DMS53 (cell line): ENCODE results near the gene ZNF621.
A peak's percentile ranks its signal among the peaks of the same experiment; 100 is the strongest.
"Not testable (repeated sequence)": the region's sequence is repeated elsewhere in the genome, so short reads cannot be mapped to it uniquely, and the experiment has no call there.

Experiments
- DNase-seq: peaks from one replicate; lab custom pipeline; 2025; lab: John Stamatoyannopoulos, UW

ZNF621 gene

DNA sequence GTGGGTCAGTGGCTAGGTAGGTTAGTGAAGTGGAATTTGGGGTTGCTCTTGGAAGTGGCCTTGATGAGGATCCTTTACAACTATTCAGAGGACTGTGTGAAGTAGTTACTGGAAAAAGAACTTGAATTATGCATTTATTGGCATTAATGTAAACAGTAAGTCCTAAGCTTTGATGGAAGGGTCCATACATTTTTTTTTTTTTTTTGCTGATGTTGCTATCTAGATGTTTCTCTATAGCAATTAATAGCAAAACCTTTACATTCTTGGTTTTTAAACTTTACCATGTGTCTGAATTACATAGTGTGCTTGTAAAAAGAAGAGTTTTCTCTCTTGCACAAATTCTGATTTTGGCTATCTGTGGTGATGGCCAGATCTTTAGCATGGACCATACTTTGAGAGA, 9.5 kb downstream of the ZNF621 start:
- no peak for DNase-seq

DNA sequence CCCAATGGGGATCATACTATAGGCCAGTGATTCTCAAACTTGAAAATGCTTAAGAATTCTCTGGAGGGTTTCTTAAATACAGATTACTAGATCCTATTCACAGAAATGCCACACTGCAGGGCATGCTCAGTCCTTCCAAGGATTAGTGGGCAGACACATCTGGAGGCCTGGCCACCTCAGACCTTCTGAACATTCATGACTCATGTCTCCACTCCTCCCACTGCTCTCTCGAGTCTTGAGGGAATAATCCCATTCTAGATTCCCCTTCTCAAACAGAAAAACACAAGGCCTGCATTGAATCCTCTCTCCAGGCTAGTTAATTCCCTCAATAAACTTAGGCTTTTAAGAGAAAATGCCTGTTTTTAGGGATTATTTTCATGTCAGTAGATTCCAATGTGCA, 22.1 kb downstream of the ZNF621 start:
- no peak for DNase-seq

DNA sequence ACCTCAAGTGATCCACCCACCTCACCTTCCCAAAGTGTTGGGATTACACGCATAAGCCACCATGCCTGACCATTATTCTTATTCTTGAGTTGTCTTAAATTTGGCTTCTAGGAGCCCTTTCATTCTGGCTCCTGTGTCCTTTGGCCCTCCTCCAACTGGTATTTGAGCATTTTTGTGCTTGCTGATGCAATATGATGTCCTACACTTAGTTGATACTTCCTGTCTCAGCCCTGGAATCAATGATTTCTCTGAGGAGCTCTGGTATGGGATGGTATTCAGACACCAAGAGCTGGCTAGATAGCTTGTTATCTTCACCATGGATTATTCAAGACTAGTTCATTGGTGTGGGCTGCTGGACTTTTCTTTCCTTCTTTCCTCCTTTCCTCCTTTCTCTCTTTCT, 25.4 kb downstream of the ZNF621 start:
- DNase-seq, result no peak

DNA sequence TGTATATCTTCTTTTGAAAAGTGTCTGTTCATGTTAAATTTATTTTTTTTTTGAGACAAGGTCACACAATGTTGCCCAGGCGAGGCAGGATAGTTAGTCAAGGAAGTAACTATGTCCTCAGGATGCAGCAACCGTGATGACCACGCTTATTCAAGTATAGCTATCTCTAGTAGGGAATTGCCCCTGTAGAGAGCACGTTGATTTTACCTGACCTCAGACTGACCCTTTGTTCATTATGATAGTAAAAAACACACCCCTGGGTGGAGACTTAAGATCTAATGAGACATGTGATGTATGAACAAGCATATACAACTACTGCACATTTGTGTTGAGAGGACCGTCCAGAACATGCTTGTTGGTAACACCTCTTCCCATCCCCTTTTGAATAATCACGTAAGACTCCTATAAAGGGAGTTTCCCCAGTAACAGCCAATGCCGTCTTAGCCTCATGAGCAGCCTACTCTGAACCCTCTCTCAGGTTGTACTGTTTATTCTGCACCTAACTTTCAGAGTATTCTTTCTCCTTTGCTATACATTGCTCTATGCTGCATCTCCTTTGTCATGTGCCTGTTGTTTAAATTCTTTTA, 32.9 kb downstream of the ZNF621 start:
- DNase-seq, result no peak

DNA sequence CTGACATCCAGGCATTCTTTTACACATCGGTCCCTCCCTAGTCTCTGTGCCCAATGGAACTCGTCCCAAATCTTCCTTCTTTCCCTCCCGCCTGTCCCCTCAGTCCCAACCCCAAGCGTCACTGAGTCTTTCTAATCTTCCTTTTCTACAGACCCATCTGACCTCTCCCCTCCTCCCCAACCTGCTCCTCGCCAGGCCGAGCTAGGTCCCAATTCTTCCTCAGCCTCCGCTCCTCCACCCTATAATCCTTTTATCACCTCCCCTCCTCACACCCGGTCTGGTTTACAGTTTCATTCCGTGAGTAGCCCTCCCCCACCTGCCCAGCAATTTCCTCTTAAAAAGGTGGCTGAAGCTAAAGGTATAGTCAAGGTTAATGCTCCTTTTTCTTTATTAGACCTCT, 37.7 kb downstream of the ZNF621 start:
- DNase-seq, result not testable (repeated sequence)

DNA sequence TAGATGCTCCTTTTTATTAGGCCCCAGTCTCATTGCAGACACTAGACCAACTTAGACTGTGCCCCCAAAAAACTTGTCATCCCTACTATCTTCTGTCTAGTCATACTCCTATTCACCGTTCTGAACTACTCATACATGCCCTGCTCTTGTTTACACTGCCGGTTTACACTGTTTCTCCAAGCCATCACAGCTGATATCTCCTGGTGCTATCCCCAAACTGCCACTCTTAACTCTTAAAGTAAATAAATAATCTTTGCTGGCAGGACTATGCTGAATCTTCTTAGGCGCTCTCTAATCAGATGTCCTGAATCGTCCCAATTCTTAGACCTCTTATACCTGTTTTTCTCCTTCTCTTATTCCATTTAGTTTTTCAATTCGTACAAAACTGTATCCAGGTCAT, 40.9 kb downstream of the ZNF621 start:
- DNase-seq, result not testable (repeated sequence)

DNA sequence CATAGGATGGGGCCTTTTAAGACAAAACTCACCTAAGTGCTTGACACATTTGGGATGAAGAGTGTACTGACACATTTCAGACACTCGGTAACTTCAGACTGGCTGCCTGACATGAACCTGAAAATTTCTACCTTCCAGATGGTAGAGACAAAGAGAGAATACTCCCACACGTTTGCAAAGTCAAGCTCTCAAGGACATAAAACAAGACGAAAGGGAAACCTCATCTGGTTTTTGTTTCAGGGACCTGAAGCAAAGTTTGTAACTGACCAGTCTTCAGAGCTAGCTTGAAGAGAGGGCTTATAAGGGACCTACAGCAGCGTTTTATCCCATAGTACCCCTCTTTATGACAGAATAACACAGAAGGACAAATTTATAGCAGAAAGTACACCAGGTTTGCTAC, 41.9 kb downstream of the ZNF621 start:
- DNase-seq, result no peak

DNA sequence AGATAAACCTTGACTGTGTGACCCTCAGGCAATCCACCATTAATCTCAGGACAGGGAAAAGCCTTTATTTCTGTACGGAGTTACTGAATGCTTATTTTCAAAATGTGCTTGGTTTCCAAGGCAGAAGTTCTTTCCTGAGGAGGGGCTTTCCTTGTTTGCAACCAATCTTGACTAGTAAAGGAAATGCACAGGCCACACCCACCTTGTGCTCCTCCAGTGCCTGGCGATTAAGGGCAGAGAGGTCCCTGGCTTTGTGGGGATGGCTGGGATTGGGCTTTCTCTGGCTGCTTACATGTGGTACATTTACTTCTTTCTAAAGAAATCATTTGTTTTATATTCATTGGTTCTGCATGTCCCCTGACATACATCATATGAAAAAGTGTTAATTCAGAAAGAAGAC, 47.8 kb downstream of the ZNF621 start:
- DNase-seq, result no peak

DNA sequence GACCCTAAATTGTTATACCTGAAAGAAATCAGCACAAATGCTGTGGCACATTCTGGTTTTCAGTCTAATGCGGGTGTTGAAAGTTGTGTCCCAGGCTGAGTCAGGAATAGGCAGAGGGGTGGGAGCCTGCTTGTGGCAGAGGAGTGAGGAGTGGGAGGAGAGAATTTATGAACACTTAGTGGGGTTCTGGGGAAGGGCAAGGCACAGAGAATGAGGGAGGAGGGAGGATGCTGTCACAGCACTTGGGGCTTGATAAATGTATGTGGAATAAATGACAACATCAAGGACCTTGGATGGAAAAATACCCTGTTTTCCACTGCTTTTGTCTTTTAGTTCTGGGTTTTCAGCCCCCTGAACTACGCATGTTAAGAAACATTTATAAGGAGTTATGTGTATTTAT, 49.3 kb downstream of the ZNF621 start:
- no peak for DNase-seq

DNA sequence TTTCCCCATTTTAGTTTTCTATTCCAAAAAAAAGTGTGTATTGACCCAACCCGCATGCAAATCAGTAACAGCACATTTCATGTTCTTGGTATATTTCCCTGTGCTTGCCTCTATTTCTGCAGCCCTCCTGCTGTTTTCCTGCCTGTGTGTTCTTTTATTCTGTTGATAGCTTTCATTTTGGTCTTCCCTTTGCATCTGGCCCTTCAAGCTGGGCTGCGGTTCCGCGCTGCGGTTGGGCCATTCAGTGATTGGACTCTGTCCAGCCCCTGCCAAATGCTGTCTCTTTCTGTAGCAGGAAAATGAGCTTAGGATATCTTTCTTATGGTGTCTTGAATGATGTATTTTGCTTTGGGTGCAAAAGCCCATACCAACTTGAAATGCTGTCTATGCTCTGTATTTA, 49.9 kb downstream of the ZNF621 start:
- no peak for DNase-seq

DNA sequence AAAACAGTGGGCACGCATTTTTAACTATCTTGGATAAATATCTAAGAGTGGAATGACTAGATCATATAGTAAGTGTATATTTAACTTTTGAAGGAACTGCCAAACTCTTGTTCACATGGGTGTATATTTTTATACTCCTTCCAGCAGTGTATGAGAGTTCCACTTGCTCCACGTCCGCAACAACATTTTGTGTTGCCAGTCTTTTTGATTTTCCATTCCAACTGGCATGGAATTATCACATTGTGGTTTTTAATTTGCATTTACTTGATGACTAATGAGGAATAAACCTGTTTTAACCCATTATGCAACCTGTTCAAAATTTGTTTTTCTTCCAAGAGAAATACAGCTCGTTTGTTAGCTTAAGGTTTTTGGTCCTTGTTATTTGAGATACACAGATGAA, 51.6 kb downstream of the ZNF621 start:
- no peak for DNase-seq

DNA sequence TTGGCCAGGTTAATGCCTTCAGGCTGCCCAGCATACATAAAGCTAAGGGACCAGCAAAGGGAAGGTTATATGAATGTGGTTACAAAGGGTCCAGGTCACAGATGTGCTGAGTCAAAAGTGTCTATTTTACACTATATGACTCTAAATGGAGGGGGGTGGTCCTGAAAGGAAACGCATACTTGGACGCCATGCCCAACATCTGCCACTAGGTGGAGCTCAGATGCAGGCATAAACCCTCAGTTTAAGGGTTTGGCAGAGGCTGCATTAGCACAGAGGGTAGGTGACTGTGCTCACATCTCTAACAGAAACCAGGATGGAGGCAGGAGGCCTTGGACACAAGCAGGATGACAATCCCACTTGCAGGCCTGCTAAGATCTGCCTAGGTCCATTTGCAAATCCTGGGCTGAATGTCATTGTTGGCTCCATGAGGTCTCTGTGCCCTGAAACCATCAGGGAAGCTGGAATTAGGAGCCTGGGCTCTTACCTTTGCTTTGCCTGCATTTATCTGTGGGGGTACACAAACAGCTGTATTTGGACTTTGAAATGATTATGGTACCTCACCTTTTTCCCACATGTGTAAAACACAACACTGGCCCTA, 55.8 kb downstream of the ZNF621 start:
- peak; percentile 60 for DNase-seq

DNA sequence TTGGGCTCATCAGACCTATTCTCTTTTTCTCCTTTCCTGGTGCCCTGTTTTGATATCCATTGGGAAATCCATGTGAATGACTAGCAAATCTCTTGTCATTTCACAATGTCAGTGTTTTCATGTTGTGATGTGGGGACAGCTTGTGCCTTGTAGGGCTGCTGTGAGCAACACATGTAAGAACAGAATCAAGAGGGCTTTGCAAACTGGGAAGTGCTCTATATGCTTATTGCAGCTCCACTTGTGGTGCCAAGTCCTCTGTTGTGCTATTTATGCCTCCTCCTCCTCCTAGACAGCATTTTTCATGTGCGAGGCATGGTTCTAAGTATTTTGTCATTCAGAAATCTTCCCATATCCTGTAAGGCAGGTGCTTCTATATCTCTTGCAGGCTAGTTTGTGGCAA, 56.4 kb downstream of the ZNF621 start:
- no peak for DNase-seq

DNA sequence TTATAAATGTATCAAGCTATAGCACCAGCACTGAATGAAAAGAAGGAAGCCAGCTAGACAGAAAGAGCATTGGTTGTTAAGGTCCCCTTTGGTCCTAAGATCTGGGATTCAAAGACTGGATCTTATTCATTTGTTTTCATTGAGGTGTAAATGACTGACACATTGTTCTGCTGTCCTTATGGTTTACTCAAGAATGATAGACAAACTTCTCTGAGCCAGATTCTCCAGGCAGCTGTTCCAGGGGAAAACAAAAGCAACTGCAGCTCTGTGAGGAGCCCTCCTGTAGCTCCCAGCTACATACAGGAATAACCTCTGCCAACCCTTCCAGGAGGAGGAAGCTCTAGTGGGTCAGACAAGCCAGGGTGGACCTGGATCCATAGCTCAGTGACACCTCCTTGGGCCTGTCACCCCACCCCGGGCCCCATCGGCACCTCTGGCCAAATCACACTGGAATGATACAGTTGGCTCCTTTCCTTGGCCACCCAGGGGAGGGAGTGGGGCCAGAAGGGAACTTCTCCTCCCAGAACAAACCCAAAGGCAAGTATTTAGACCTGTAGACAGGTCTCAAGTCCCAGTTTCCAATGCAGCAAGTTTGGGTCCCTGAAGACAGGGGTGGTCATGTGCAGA, 57.8 kb downstream of the ZNF621 start:
- DNase-seq, result no peak

DNA sequence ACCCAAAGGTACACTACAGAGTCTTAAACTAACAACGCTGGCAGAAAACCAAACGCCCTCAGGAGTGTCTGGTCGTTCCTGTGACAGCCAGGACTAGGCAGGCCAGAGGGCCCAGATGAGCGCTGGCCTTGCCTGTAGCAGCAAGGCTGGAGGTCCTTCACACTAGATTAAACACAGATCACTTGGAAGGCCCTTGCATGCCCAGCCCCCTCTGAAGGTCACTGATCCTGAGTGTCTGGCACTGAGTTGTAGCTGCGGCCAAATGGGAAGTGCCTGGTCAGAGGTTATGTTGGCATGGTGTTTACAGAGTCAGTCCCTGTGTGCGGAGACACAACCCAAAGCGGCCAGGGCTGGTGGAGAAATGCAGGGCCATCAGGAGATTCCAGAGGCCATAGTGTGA, 58.9 kb downstream of the ZNF621 start:
- DNase-seq, result no peak

DNA sequence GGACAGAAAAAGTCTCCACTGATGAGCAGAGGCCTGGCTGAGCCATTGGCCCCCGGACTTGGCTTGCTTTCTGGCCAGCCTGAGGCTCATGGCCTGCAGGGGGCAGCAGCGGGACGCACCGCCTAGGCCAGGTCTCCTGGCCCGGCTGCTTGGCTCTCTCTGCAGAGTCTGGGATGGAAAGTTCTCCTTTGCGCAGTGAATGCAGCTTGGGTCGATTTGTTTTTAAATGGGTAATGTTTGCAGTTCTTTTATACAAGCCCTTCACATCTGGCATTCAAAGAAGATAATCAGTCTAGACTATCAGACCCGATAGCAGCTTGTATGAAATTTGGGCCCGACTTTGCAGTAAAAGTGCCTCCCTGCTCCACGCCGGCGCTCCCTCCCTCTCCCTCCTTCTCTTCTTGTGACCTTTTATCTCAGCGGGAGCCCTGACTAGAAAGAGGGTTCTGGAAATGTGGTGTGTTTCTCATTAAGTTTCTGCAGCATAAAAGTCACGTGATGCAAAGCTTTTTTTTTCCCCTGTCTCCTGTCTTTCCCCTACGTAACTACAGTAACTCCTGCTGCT, 59.9 kb downstream of the ZNF621 start:
- DNase-seq, result peak; percentile 66

DNA sequence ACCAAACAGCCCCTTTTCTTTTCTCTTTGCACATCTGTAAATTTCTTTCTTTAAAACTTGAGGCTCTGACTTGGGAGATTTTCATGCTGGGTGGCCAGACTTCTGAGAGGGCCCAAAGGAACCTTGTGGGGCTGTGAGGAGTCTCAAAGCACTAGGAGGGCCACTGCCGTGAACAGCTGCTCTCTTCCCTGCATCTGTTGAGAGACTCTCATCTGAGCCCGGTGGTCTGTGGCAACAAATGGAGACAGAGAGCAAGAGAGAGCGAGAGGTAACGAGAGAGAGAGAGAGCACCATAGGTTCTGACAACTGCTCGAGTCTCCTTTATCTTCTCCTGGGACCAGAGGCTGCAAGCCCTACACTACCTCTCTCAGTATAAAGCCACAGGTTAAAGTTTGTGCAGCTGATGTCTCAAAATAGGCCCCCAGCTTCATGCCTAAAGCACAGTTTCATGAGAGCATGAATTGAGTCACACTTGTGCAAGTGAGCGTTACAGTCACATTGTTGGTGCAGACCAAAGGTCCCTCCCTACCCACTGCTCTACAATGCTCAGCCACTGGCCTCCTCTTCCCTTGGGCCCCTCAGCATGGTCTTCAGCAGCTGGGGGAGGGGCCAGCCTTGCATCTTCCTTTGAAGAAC, 60.7 kb downstream of the ZNF621 start:
- DNase-seq, result no peak

DNA sequence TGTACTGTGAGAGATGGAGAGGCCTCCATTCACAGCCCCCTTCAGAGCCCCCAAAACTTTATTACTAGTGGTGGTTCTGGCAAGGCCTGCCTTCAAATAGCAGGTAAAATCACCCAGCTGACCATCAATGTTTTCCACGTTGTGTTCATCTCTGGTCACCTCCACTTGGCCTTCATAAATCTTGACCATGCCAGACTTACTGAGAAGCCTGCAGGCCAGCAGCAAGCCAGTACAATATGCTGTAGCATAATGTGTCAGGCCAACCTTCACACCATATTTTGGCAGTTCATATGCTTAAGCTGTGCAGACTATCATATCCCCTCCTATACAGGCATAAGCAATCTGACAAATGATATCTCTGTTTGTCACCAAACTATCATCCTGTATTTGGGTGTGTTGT, 62.1 kb downstream of the ZNF621 start:
- DNase-seq, result no peak

DNA sequence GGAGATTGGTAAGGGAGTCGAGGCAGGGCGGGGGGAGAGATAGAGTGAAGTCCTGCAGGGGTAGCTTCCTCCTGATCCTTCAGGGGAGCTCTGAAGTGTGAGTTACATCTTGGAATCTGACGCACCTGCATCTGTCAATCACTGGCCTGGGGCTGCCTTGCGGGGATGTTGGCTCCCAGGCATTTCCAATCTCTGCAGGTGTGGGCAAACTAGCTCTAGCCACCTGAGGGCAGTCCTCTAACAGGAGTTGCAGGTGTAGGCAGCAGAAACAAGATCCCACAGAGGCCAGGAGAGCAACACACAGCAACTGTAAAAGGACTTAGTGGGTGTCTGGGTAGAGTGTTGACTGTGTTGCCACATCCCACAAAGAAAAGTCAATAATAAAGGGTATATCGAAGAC, 63.6 kb downstream of the ZNF621 start:
- peak; percentile 6 for DNase-seq
